Osteoblast (primary cell): ENCODE results near the gene SSRP1. TPM values are rescaled to one million over a fixed set of nuclear protein-coding genes. Genes with fewer than 3 reads are reported as not detected.

Experiments used
- DNase-seq: peaks from one replicate; pipeline ENCODE4 v3.0.0; 2011; ENCODE audit warnings: low spot score, mixed read lengths; ENCODE audit not compliant: insufficient read length; ENCODE audit errors: missing footprints
- H2AFZ ChIP-seq: 2 replicates; pipeline ENCODE4 v1.6.0; 2011; ENCODE audit warnings: mild to moderate bottlenecking, low read length
- H3K27ac ChIP-seq: 2 replicates; pipeline ENCODE4 v1.5.1; 2011; ENCODE audit warnings: mild to moderate bottlenecking, low read depth, low read length, moderate library complexity
- H3K27me3 ChIP-seq: 2 replicates; pipeline ENCODE4 v1.6.0; 2012; ENCODE audit warnings: mild to moderate bottlenecking, control low read depth, inconsistent platforms, low read length, moderate library complexity; ENCODE audit not compliant: insufficient read depth
- H3K36me3 ChIP-seq: 2 replicates; pipeline ENCODE4 v1.5.1; 2011; ENCODE audit warnings: mild to moderate bottlenecking, low read length, control low read depth, moderate library complexity; ENCODE audit not compliant: insufficient read depth
- H3K4me1 ChIP-seq: 2 replicates; pipeline ENCODE4 v1.5.1; 2011; ENCODE audit warnings: mild to moderate bottlenecking, low read length, control low read depth, moderate library complexity; ENCODE audit not compliant: insufficient read depth
- H3K4me2 ChIP-seq: 2 replicates; pipeline ENCODE4 v1.6.0; 2011; ENCODE audit warnings: mild to moderate bottlenecking, low read length; ENCODE audit not compliant: insufficient read depth
- H3K4me3 ChIP-seq: fragments of 200-600 bp; sonication (generic); 3 replicates; pipeline ENCODE4 v1.5.1; 2012; ENCODE audit warnings: mild to moderate bottlenecking, low read length, inconsistent platforms; ENCODE audit not compliant: insufficient read depth
- H3K79me2 ChIP-seq: 2 replicates; pipeline ENCODE4 v1.6.0; 2012; ENCODE audit warnings: mild to moderate bottlenecking, low read length, control low read depth, inconsistent platforms; ENCODE audit not compliant: insufficient read depth
- H3K9me3 ChIP-seq: 2 replicates; pipeline ENCODE4 v1.5.1; 2011; ENCODE audit warnings: low read depth, low read length, control low read depth
- H4K20me1 ChIP-seq: 2 replicates; pipeline ENCODE4 v1.6.0; 2012; ENCODE audit warnings: mild to moderate bottlenecking, low read length, control low read depth; ENCODE audit not compliant: insufficient read depth
- CTCF ChIP-seq: IDR thresholded peaks from 2 replicates; pipeline ENCODE4 v1.5.1; 2011; ENCODE audit warnings: mild to moderate bottlenecking, low read depth, low read length, moderate library complexity; ENCODE audit errors: extremely low read depth
- total RNA-seq: library from RNA; depleted of rRNA; stranded (reverse); fragments of >200 nt; gene quantifications from 2 replicates; pipeline ENCODE4 v1.2.3, GENCODE V29; 2012

SSRP1 gene
- total RNA-seq, 1 donor, result 55.4 TPM

- no peak overlapping the region for H3K4me2 ChIP-seq
- H3K9me3 ChIP-seq, result peaks cover 2% of the 10 kb centered on the region
- no peak overlapping the region for H3K27ac ChIP-seq
- H3K4me3 ChIP-seq, result no peak overlapping the region
- TF ChIP-seq CTCF, result no peak
- H2AFZ ChIP-seq, result no peak overlapping the region
- H3K36me3 ChIP-seq, result no peaks in the 10 kb centered on the region
- H3K4me1 ChIP-seq, result peaks cover 5% of the 10 kb centered on the region
- no peaks in the 10 kb centered on the region for H3K79me2 ChIP-seq
- H3K27me3 ChIP-seq, result peaks cover 12% of the 10 kb centered on the region
- H4K20me1 ChIP-seq, result no peaks in the 10 kb centered on the region
- no peak for DNase-seq
These were observed 17.8 kb upstream of the SSRP1 start for GRCh38 chr11:57353446-57353845.

GRCh38 chr11:57353036-57353435 lies 17.3 kb upstream of the SSRP1 start:
- no peak overlapping the region for H2AFZ ChIP-seq
- H3K27me3 ChIP-seq, result peaks cover 12% of the 10 kb centered on the region
- peaks cover 2% of the 10 kb centered on the region for H3K9me3 ChIP-seq
- peaks cover 5% of the 10 kb centered on the region for H3K4me1 ChIP-seq
- no peak overlapping the region for H3K4me2 ChIP-seq
- DNase-seq, result peak; percentile 25
- no peaks in the 10 kb centered on the region for H3K79me2 ChIP-seq
- no peak for TF ChIP-seq CTCF
- no peak overlapping the region for H3K27ac ChIP-seq
- H4K20me1 ChIP-seq, result no peaks in the 10 kb centered on the region
- H3K36me3 ChIP-seq, result no peaks in the 10 kb centered on the region
- H3K4me3 ChIP-seq, result no peak overlapping the region

- H3K27ac ChIP-seq, result no peak overlapping the region
- peak; percentile 94 for DNase-seq
- peaks cover 9% of the 10 kb centered on the region for H3K27me3 ChIP-seq
- H3K9me3 ChIP-seq, result peaks cover 2% of the 10 kb centered on the region
- H4K20me1 ChIP-seq, result no peaks in the 10 kb centered on the region
- TF ChIP-seq CTCF, result peak; percentile 77
- H3K4me2 ChIP-seq, result peak overlapping the region; percentile 39
- H3K4me1 ChIP-seq, result peaks cover 5% of the 10 kb centered on the region
- peak overlapping the region; percentile 28 for H3K4me3 ChIP-seq
- peak overlapping the region; percentile 90 for H2AFZ ChIP-seq
- H3K79me2 ChIP-seq, result no peaks in the 10 kb centered on the region
- H3K36me3 ChIP-seq, result no peaks in the 10 kb centered on the region
These were observed 14.0 kb upstream of the SSRP1 start for GRCh38 chr11:57349491-57350274.

GRCh38 chr11:57348636-57349313 lies 13.1 kb upstream of the SSRP1 start:
- Histone ChIP-seq H3K79me2 (no peaks in the 10 kb centered on the region), H3K4me2 (no peak overlapping the region), H3K9me3 (peaks cover 2% of the 10 kb centered on the region), H3K27ac (no peak overlapping the region), H3K27me3 (peaks cover 9% of the 10 kb centered on the region), H3K4me3 (no peak overlapping the region), H4K20me1 (no peaks in the 10 kb centered on the region), H3K4me1 (peaks cover 5% of the 10 kb centered on the region), H2AFZ (no peak overlapping the region), H3K36me3 (no peaks in the 10 kb centered on the region)
- TF ChIP-seq CTCF, result no peak
- peak; percentile 80 for DNase-seq
